GM12878 (cell line): ENCODE results near the gene TAAR8. TPM values are rescaled to one million over a fixed set of nuclear protein-coding genes. Genes with fewer than 3 reads are reported as not detected.

Experiments
- ATAC-seq: fragments of 200-7000 bp; cut with Tn5 transposase; 3 replicates; pipeline ENCODE4 v1.9.1; 2020; ENCODE audit warnings: mild to moderate bottlenecking, moderate library complexity
- BruUV-seq: library from RNA; stranded (reverse); fragments of 400-500 nt; replicated peaks from 2 replicates; lab custom pipeline; 2021; lab: Mats Ljungman, UMichigan
- CTCF ChIA-PET: fragments of 300-600 bp; sonication (Branson Sonifier 250); formaldehyde crosslinking; extraction: SDS; loops from one replicate; lab custom pipeline; 2021; ENCODE audit warnings: inconsistent platforms; lab: Yijun Ruan, JAX
- POLR2A ChIA-PET: fragments of 350-600 bp; formaldehyde crosslinking; extraction: SDS; loops from one replicate; lab custom pipeline; 2021; ENCODE audit warnings: inconsistent platforms; lab: Charles Lee
- RAD21 ChIA-PET: fragments of 300-600 bp; sonication (Branson Sonifier 250); formaldehyde crosslinking; loops from one replicate; lab custom pipeline; 2023; ENCODE audit warnings: antibody characterized with exemption; ENCODE audit not compliant: unreplicated experiment; lab: Charles Lee
- SMC1A ChIA-PET: fragments of 300-600 bp; sonication (Branson Sonifier 250); formaldehyde crosslinking; loops from one replicate; lab custom pipeline; 2023; ENCODE audit not compliant: unreplicated experiment, uncharacterized antibody; lab: Charles Lee
- DNase-seq: peaks from one replicate; pipeline ENCODE4 v3.0.0-alpha.2; 2011; ENCODE audit warnings: low read depth, low spot score
- FAIRE-seq: peaks from 3 replicates; lab custom pipeline; 2011; peaks lifted over from hg19 to GRCh38; lab: Jason Lieb, UNC
- H2AFZ ChIP-seq: 2 replicates; pipeline ENCODE4 v1.6.0; 2011; ENCODE audit warnings: low read depth, low read length, control low read depth; ENCODE audit not compliant: control insufficient read depth
- H3K27ac ChIP-seq: 2 replicates; pipeline ENCODE4 v1.5.1; 2011; ENCODE audit warnings: control low read depth; ENCODE audit not compliant: control insufficient read depth, insufficient read depth
- H3K27me3 ChIP-seq, 2 experiments: replicated peaks in 1 of 2; 2 replicates each; pipeline versions ENCODE4 v1.6.0 to v1.6.1; 2011; ENCODE audit warnings: low read length in 1 of 2; ENCODE audit not compliant: control insufficient read depth in 2 of 2, insufficient read depth in 2 of 2
- H3K36me3 ChIP-seq, 2 experiments: 2 replicates each; pipeline ENCODE4 v1.5.1; 2011; ENCODE audit warnings: low read length in 1 of 2; ENCODE audit not compliant: control insufficient read depth in 2 of 2, insufficient read depth in 2 of 2
- H3K4me1 ChIP-seq: 2 replicates; pipeline ENCODE4 v1.6.1; 2011; ENCODE audit warnings: mild to moderate bottlenecking, low read length, moderate library complexity, mixed read lengths; ENCODE audit not compliant: control insufficient read depth, insufficient read depth
- H3K4me2 ChIP-seq: 2 replicates; pipeline ENCODE4 v1.6.0; 2011; ENCODE audit warnings: control low read depth; ENCODE audit not compliant: control insufficient read depth, insufficient read depth
- H3K4me3 ChIP-seq: fragments of 200-600 bp; sonication (generic); 2 replicates; pipeline ENCODE4 v1.5.1; 2016
- H3K79me2 ChIP-seq: 2 replicates; pipeline ENCODE4 v1.6.0; 2011; ENCODE audit warnings: low read length; ENCODE audit not compliant: control insufficient read depth, insufficient read depth
- H3K9ac ChIP-seq: 2 replicates; pipeline ENCODE4 v1.8.0; 2011; ENCODE audit warnings: low read length, control low read depth, mixed read lengths; ENCODE audit not compliant: control insufficient read depth, insufficient read depth
- H3K9me3 ChIP-seq: replicated peaks from 3 replicates; pipeline ENCODE4 v1.5.1; 2011; ENCODE audit warnings: mild to moderate bottlenecking, low read length; ENCODE audit not compliant: control insufficient read depth, insufficient read depth
- H4K20me1 ChIP-seq: 2 replicates; pipeline ENCODE4 v1.6.0; 2011; ENCODE audit not compliant: control insufficient read depth, insufficient read depth
- CBX5 ChIP-seq: sonication (generic); IDR thresholded peaks from 2 replicates; pipeline ENCODE4 v1.6.1; 2016; ENCODE audit warnings: low read depth, moderate library complexity, mild to moderate bottlenecking, inconsistent platforms
- RFX5 ChIP-seq: IDR thresholded peaks from 2 replicates; pipeline ENCODE4 v1.6.1; 2011; ENCODE audit warnings: low read depth, low read length, improper control_type of control experiment
- TCF7 ChIP-seq: IDR thresholded peaks from 2 replicates; pipeline ENCODE4 v1.6.1; 2014; ENCODE audit warnings: antibody characterized with exemption, borderline replicate concordance
- in situ Hi-C: fragments of 300-500 bp; cut with MboI; formaldehyde crosslinking; loops from 9 replicates; pipeline ENCODE4 v1.14.3; 2018; ENCODE audit warnings: mixed read lengths
- intact Hi-C: fragments of 100-400 bp; cut with micrococcal nuclease; formaldehyde crosslinking; loops from one replicate; pipeline ENCODE4 v1.14.2; 2022; ENCODE audit not compliant: unreplicated experiment
- polyA plus RNA-seq, 11 experiments: library from polyadenylated mRNA; depleted of rRNA in 4 of 11; unstranded in 6 of 11; stranded (reverse) in 5 of 11; fragments of >200 nt; fragmentation: Nextera tagmentation in 4 of 11; fragmentation: Illumina TruSeq in 1 of 11; extraction: Ambion mirVana in 4 of 11; extraction: Trizol in 1 of 11; gene quantifications; 1 replicate in 1 of 11; 2 replicates in 10 of 11; pipeline versions ENCODE4 v1.2.1 to v1.2.3, GENCODE V29; 2011 to 2016; ENCODE audit warnings: inconsistent platforms in 2 of 11, missing spikeins in 2 of 11, low read depth in 1 of 11
- total RNA-seq, 4 experiments: library from RNA; depleted of rRNA in 3 of 4; stranded (reverse); fragments of >200 nt in 3 of 4; fragmentation: Illumina TruSeq in 1 of 4; extraction: Trizol in 1 of 4; gene quantifications; 2 replicates each; pipeline versions ENCODE4 v1.2.1 to v1.2.3, GENCODE V29; 2013 to 2021
- TF ChIP-seq, protein P1 (sequence below): fragments of 450-650 bp; IDR thresholded peaks from 2 replicates; pipeline ENCODE4 v1.6.1; 2017; ENCODE audit warnings: mild to moderate bottlenecking, moderate library complexity
- TF ChIP-seq, protein P2 (sequence below): fragments of 450-650 bp; IDR thresholded peaks from 2 replicates; pipeline ENCODE4 v1.6.1; 2017; ENCODE audit warnings: borderline replicate concordance

TAAR8 gene
- total and polyA plus RNA-seq, 10 of the 15 experiments (the other 5 are each of a cell fraction or from before 2014, with no cell fraction given): not detected

DNA sequence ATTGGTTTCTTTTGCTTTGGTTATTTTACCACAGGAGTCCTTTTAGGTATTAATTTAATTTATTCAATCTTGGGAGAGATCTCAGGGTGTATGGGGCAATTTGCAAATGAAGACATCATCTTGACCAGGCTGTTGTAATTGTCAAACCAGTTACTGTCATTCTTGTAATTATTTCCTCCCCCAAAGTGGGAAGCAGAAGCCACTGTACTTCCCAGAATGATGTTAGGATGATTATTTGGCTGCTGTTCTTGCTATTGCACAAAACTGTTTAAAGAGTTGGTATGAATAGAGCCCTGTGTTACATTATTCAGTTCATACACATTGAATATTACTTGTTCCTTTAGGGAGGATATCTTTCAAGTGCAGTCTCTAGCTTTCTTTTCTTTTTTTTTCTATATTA lies 19.3 kb downstream of the TAAR8 start:
- no peaks in the 10 kb centered on the region for H4K20me1 ChIP-seq
- TF ChIP-seq CBX5: no peak
- no peak for TF ChIP-seq TCF7
- TF ChIP-seq, protein P1, sequence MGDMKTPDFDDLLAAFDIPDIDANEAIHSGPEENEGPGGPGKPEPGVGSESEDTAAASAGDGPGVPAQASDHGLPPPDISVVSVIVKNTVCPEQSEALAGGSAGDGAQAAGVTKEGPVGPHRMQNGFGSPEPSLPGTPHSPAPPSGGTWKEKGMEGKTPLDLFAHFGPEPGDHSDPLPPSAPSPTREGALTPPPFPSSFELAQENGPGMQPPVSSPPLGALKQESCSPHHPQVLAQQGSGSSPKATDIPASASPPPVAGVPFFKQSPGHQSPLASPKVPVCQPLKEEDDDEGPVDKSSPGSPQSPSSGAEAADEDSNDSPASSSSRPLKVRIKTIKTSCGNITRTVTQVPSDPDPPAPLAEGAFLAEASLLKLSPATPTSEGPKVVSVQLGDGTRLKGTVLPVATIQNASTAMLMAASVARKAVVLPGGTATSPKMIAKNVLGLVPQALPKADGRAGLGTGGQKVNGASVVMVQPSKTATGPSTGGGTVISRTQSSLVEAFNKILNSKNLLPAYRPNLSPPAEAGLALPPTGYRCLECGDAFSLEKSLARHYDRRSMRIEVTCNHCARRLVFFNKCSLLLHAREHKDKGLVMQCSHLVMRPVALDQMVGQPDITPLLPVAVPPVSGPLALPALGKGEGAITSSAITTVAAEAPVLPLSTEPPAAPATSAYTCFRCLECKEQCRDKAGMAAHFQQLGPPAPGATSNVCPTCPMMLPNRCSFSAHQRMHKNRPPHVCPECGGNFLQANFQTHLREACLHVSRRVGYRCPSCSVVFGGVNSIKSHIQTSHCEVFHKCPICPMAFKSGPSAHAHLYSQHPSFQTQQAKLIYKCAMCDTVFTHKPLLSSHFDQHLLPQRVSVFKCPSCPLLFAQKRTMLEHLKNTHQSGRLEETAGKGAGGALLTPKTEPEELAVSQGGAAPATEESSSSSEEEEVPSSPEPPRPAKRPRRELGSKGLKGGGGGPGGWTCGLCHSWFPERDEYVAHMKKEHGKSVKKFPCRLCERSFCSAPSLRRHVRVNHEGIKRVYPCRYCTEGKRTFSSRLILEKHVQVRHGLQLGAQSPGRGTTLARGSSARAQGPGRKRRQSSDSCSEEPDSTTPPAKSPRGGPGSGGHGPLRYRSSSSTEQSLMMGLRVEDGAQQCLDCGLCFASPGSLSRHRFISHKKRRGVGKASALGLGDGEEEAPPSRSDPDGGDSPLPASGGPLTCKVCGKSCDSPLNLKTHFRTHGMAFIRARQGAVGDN: no peak
- TF ChIP-seq, protein P2, sequence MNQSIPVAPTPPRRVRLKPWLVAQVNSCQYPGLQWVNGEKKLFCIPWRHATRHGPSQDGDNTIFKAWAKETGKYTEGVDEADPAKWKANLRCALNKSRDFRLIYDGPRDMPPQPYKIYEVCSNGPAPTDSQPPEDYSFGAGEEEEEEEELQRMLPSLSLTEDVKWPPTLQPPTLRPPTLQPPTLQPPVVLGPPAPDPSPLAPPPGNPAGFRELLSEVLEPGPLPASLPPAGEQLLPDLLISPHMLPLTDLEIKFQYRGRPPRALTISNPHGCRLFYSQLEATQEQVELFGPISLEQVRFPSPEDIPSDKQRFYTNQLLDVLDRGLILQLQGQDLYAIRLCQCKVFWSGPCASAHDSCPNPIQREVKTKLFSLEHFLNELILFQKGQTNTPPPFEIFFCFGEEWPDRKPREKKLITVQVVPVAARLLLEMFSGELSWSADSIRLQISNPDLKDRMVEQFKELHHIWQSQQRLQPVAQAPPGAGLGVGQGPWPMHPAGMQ: no peak
- TF ChIP-seq RFX5: no peak
- TF ChIP-seq, all 136 proteins: peak for 0
- no peak for FAIRE-seq
- H3K4me1 ChIP-seq: no peaks in the 10 kb centered on the region
- ChIA-PET SMC1A (no interaction called here), RAD21 (no interaction called here), CTCF (no interaction called here), POLR2A (no interaction called here)
- H2AFZ ChIP-seq: no peak overlapping the region
- no TSS peak for BruUV-seq
- H3K4me2 ChIP-seq: no peak overlapping the region
- no peak for DNase-seq
- ATAC-seq: no peak
- no peaks in the 10 kb centered on the region for H3K9me3 ChIP-seq
- no peaks in the 10 kb centered on the region for H3K27me3 ChIP-seq
- H3K27ac ChIP-seq: no peak overlapping the region
- no peaks in the 10 kb centered on the region for H3K79me2 ChIP-seq
- intact Hi-C loops (no loop called here), in situ Hi-C loops (no loop called here)
- H3K9ac ChIP-seq: no peak overlapping the region
- no peaks in the 10 kb centered on the region for H3K36me3 ChIP-seq
- H3K4me3 ChIP-seq: no peak overlapping the region
